ENCODE data around the gene MAD1L1. TPM values are rescaled to one million over a fixed set of nuclear protein-coding genes. Genes with fewer than 3 reads are reported as not detected.

Gene MAD1L1
- total RNA-seq, 1 experiment from 2014 or later, result 43.8 TPM

GRCh38 chr7:1865000-1865555 is 367.7 kb downstream of the MAD1L1 start:
- ChIA-PET POLR2A (no interaction called here), CTCF (interaction anchor here (1.3 to 3.9 kb wide), 2 partner anchors 18 to 97 kb away, joined by 5 to 20 read pairs; no protein-coding TSS in a partner anchor)
- ATAC-seq (no peak), DNase-seq (ENCODE audit: low spot score) (no peak)
- Mint-ChIP-seq H3K27ac (no peak overlapping the region; the same call in 1 of the 2 replicates), H3K27me3 (ENCODE audit: low read depth) (no peaks in the 10 kb centered on the region), H3K4me3 (no peak overlapping the region), H3K4me1 (peaks cover 12% of the 10 kb centered on the region), H3K36me3 (no peaks in the 10 kb centered on the region), H3K9me3 (peaks cover under 1% of the 10 kb centered on the region; the same call in 1 of the 2 replicates)
- TF ChIP-seq NR1H2 (CRISPR knock-in tag; IDR thresholded peaks at IDR 0.05) (no peak), MLX (CRISPR knock-in tag; IDR thresholded peaks at IDR 0.05) (no peak), SMAD4 (CRISPR knock-in tag; IDR thresholded peaks at IDR 0.05) (no peak)
- TF ChIP-seq, protein P1, sequence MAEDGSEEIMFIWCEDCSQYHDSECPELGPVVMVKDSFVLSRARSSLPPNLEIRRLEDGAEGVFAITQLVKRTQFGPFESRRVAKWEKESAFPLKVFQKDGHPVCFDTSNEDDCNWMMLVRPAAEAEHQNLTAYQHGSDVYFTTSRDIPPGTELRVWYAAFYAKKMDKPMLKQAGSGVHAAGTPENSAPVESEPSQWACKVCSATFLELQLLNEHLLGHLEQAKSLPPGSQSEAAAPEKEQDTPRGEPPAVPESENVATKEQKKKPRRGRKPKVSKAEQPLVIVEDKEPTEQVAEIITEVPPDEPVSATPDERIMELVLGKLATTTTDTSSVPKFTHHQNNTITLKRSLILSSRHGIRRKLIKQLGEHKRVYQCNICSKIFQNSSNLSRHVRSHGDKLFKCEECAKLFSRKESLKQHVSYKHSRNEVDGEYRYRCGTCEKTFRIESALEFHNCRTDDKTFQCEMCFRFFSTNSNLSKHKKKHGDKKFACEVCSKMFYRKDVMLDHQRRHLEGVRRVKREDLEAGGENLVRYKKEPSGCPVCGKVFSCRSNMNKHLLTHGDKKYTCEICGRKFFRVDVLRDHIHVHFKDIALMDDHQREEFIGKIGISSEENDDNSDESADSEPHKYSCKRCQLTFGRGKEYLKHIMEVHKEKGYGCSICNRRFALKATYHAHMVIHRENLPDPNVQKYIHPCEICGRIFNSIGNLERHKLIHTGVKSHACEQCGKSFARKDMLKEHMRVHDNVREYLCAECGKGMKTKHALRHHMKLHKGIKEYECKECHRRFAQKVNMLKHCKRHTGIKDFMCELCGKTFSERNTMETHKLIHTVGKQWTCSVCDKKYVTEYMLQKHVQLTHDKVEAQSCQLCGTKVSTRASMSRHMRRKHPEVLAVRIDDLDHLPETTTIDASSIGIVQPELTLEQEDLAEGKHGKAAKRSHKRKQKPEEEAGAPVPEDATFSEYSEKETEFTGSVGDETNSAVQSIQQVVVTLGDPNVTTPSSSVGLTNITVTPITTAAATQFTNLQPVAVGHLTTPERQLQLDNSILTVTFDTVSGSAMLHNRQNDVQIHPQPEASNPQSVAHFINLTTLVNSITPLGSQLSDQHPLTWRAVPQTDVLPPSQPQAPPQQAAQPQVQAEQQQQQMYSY (CRISPR knock-in tag; IDR thresholded peaks at IDR 0.05), result no peak
- TF ChIP-seq, protein P2, sequence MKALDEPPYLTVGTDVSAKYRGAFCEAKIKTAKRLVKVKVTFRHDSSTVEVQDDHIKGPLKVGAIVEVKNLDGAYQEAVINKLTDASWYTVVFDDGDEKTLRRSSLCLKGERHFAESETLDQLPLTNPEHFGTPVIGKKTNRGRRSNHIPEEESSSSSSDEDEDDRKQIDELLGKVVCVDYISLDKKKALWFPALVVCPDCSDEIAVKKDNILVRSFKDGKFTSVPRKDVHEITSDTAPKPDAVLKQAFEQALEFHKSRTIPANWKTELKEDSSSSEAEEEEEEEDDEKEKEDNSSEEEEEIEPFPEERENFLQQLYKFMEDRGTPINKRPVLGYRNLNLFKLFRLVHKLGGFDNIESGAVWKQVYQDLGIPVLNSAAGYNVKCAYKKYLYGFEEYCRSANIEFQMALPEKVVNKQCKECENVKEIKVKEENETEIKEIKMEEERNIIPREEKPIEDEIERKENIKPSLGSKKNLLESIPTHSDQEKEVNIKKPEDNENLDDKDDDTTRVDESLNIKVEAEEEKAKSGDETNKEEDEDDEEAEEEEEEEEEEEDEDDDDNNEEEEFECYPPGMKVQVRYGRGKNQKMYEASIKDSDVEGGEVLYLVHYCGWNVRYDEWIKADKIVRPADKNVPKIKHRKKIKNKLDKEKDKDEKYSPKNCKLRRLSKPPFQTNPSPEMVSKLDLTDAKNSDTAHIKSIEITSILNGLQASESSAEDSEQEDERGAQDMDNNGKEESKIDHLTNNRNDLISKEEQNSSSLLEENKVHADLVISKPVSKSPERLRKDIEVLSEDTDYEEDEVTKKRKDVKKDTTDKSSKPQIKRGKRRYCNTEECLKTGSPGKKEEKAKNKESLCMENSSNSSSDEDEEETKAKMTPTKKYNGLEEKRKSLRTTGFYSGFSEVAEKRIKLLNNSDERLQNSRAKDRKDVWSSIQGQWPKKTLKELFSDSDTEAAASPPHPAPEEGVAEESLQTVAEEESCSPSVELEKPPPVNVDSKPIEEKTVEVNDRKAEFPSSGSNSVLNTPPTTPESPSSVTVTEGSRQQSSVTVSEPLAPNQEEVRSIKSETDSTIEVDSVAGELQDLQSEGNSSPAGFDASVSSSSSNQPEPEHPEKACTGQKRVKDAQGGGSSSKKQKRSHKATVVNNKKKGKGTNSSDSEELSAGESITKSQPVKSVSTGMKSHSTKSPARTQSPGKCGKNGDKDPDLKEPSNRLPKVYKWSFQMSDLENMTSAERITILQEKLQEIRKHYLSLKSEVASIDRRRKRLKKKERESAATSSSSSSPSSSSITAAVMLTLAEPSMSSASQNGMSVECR (CRISPR knock-in tag; IDR thresholded peaks at IDR 0.05; ENCODE audit: borderline replicate concordance), result no peak

DNA sequence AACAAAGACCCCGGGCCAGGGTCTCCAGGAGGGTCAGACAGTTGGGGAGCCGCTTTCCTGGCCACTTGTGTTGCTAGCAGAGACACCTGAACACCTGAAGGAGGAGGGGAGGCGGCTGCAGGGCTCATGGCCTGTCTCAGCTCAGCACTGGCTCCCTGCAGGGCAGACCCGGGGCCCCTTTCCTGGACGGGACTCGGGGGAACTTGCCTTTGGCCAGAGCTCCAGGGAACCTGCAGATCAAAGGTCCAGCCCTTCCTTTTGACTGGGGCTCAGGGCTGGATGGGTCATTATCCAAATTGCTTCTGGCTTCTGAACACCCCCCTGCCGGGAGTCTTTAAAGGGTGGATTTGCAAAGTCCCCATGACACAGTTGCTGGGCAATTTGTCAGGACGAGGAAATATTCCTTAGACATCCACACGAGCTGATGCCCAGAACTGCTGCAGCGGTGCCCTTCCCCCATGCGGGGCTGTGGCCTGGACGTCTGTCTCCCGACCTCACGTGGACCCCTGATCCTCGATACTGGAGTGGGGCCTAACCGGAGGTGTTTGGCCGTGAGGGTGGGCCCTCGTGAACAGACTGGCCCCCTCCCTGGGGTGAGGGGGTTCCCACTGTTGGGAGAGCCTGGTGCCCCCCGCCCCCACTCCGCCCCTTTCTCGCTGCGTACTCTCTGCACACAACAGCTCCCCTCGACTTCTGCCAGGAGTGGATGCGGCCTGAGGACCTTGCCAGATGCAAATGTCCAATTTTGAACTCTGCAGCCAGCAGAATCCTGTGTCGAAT is 368.4 kb downstream of the MAD1L1 start:
- no peak overlapping the region for H3K4me3 Mint-ChIP-seq
- H3K36me3 Mint-ChIP-seq, result no peaks in the 10 kb centered on the region
- peak; percentile 50 for ATAC-seq
- no peaks in the 10 kb centered on the region for H3K27me3 Mint-ChIP-seq (ENCODE audit: low read depth)
- no peaks in the 10 kb centered on the region for H3K9me3 Mint-ChIP-seq
- ChIA-PET POLR2A (no interaction called here), CTCF (interaction anchor here (1.3 to 3.9 kb wide), 2 partner anchors 19 to 96 kb away, joined by 5 to 20 read pairs; no protein-coding TSS in a partner anchor)
- no peak overlapping the region; the same call in 1 of the 2 replicates for H3K27ac Mint-ChIP-seq
- TF ChIP-seq SMAD3 (CRISPR knock-in tag; IDR thresholded peaks at IDR 0.05; ENCODE audit: borderline replicate concordance) (no peak), OVOL2 (CRISPR knock-in tag; IDR thresholded peaks at IDR 0.05; ENCODE audit: borderline replicate concordance) (no peak), ZNF423 (CRISPR knock-in tag; IDR thresholded peaks at IDR 0.05) (peak; percentile 81)
- TF ChIP-seq, protein P3, sequence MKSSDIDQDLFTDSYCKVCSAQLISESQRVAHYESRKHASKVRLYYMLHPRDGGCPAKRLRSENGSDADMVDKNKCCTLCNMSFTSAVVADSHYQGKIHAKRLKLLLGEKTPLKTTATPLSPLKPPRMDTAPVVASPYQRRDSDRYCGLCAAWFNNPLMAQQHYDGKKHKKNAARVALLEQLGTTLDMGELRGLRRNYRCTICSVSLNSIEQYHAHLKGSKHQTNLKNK (CRISPR knock-in tag; IDR thresholded peaks at IDR 0.05), result no peak
- H3K4me1 Mint-ChIP-seq, result peaks cover 12% of the 10 kb centered on the region
- DNase-seq (ENCODE audit: low spot score), result peak; percentile 39
